ENCODE data around the gene CDH4. TPM values are rescaled to one million over a fixed set of nuclear protein-coding genes. Genes with fewer than 3 reads are reported as not detected.

The CDH4 gene
- total RNA-seq, 1 experiment from 2014 or later: 5.3 TPM

- TF ChIP-seq E2F4 (CRISPR knock-in tag; IDR thresholded peaks at IDR 0.05; ENCODE audit: borderline replicate concordance, low read depth) (no peak), ATF3 (CRISPR knock-in tag; conservative IDR thresholded peaks at IDR 0.05) (no peak), NFYB (CRISPR knock-in tag; conservative IDR thresholded peaks at IDR 0.05; ENCODE audit: low read depth) (no peak)
Measured at GRCh38 chr20:61442075-61442670, 190.1 kb downstream of the CDH4 start (continued).

- DNase-seq (ENCODE audit: low spot score): no peak
- peaks cover 2% of the 10 kb centered on the region; the same call in 1 of the 2 replicates for H3K36me3 Mint-ChIP-seq
- no peak overlapping the region for H3K4me3 Mint-ChIP-seq
- ChIA-PET POLR2A (no interaction called here), CTCF (no interaction called here)
- peak; percentile 47 for ATAC-seq
- peaks cover 6% of the 10 kb centered on the region for H3K27me3 Mint-ChIP-seq (ENCODE audit: low read depth)
- TF ChIP-seq ARID4B (CRISPR knock-in tag; IDR thresholded peaks at IDR 0.05; ENCODE audit: borderline replicate concordance) (no peak), PRDM15 (CRISPR knock-in tag; IDR thresholded peaks at IDR 0.05) (no peak), GABPB1 (CRISPR knock-in tag; IDR thresholded peaks at IDR 0.05) (no peak), HMGXB4 (CRISPR knock-in tag; IDR thresholded peaks at IDR 0.05) (no peak), NFYB (CRISPR knock-in tag; conservative IDR thresholded peaks at IDR 0.05; ENCODE audit: low read depth) (no peak), ZNF532 (CRISPR knock-in tag; IDR thresholded peaks at IDR 0.05; ENCODE audit: borderline replicate concordance) (no peak)
- H3K27ac Mint-ChIP-seq: peak overlapping the region; percentile 15; the same call in 1 of the 2 replicates
- peaks cover 40% of the 10 kb centered on the region for H3K4me1 Mint-ChIP-seq
- no peaks in the 10 kb centered on the region for H3K9me3 Mint-ChIP-seq
Measured at GRCh38 chr20:61442718-61443117, 190.7 kb downstream of the CDH4 start.
